ENCODE data around the gene BANF2. TPM values are rescaled to one million over a fixed set of nuclear protein-coding genes. Genes with fewer than 3 reads are reported as not detected.
A peak's percentile ranks its signal among the peaks of the same experiment; 100 is the strongest.

Gene BANF2
- total and polyA plus RNA-seq, 10 of the 15 experiments (the other 5 are each of a cell fraction or from before 2014, with no cell fraction given): not detected

GRCh38 chr20:17710379-17711266 is 10.9 kb downstream of the BANF2 start:
- no TSS peak for BruUV-seq (replicated peaks)
- H3K79me2 ChIP-seq (ENCODE audit: control insufficient read depth, insufficient read depth, low read length): no peaks in the 10 kb centered on the region
- ChIA-PET CTCF (interaction anchor here (0.6 to 1.1 kb wide), 3 partner anchors 25 to 154 kb away, joined by 3 read pairs; partner anchors contain the start of gene RRBP1), POLR2A (no interaction called here), SMC1A (ENCODE audit: uncharacterized antibody, unreplicated experiment) (no interaction called here), RAD21 (ENCODE audit: unreplicated experiment) (no interaction called here)
- H3K4me1 ChIP-seq (ENCODE audit: control insufficient read depth, insufficient read depth, low read length): no peaks in the 10 kb centered on the region
- no peaks in the 10 kb centered on the region; a peak in 2 of 4 replicates for H3K27me3 ChIP-seq (replicated peaks in 1 of 2; ENCODE audit: control insufficient read depth in 2 of 2, insufficient read depth in 2 of 2, low read length in 1 of 2)
- no peak overlapping the region for H3K4me3 ChIP-seq
- H4K20me1 ChIP-seq (ENCODE audit: control insufficient read depth, insufficient read depth): no peaks in the 10 kb centered on the region
- no peak overlapping the region for H3K27ac ChIP-seq (ENCODE audit: control insufficient read depth, insufficient read depth)
- 40% methylated on average over 21 of the region's 21 CpGs for WGBS (ENCODE audit: insufficient coverage, insufficient replicate concordance, low lambda C conversion rate, missing lambda C conversion rate)
- ATAC-seq (no peak), FAIRE-seq (no peak), DNase-seq (ENCODE audit: low read depth, low spot score) (no peak)
- H3K9ac ChIP-seq (ENCODE audit: control insufficient read depth, insufficient read depth, low read length): no peak overlapping the region
- in situ Hi-C loops (cut with MboI): no loop called here
- H3K9me3 ChIP-seq (replicated peaks; ENCODE audit: control insufficient read depth, insufficient read depth, low read length): no peaks in the 10 kb centered on the region
- H2AFZ ChIP-seq (ENCODE audit: control insufficient read depth, low read depth, low read length): no peak overlapping the region
- H3K4me2 ChIP-seq (ENCODE audit: control insufficient read depth, insufficient read depth): no peak overlapping the region
- intact Hi-C loops (cut with micrococcal nuclease; ENCODE audit: unreplicated experiment): no loop called here
- H3K36me3 ChIP-seq (ENCODE audit: control insufficient read depth in 2 of 2, insufficient read depth in 2 of 2, low read length in 1 of 2): no peaks in the 10 kb centered on the region
- TF ChIP-seq PML (IDR thresholded peaks at IDR 0.05; ENCODE audit: low read length) (no peak), ESRRA (IDR thresholded peaks at IDR 0.05; ENCODE audit: low read length) (no peak), POLR2AphosphoS2 (IDR thresholded peaks at IDR 0.05; ENCODE audit: low read depth, low read length) (no peak), MEF2B (IDR thresholded peaks at IDR 0.05; ENCODE audit: partially characterized antibody, poor library complexity, severe bottlenecking) (peak; percentile 23)

- ChIA-PET SMC1A (ENCODE audit: uncharacterized antibody, unreplicated experiment) (no interaction called here), POLR2A (no interaction called here), CTCF (interaction anchor here (1.1 kb wide), 1 partner anchor 29 kb away, joined by 3 read pairs; the partner anchor contains the start of gene RRBP1), RAD21 (ENCODE audit: unreplicated experiment) (no interaction called here)
- Histone ChIP-seq H3K79me2 (ENCODE audit: control insufficient read depth, insufficient read depth, low read length) (no peaks in the 10 kb centered on the region), H2AFZ (ENCODE audit: control insufficient read depth, low read depth, low read length) (no peak overlapping the region), H3K36me3 (ENCODE audit: control insufficient read depth in 2 of 2, insufficient read depth in 2 of 2, low read length in 1 of 2) (no peaks in the 10 kb centered on the region), H3K27ac (ENCODE audit: control insufficient read depth, insufficient read depth) (no peak overlapping the region), H4K20me1 (ENCODE audit: control insufficient read depth, insufficient read depth) (no peaks in the 10 kb centered on the region), H3K27me3 (replicated peaks in 1 of 2; ENCODE audit: control insufficient read depth in 2 of 2, insufficient read depth in 2 of 2, low read length in 1 of 2) (no peaks in the 10 kb centered on the region; a peak in 2 of 4 replicates), H3K4me2 (ENCODE audit: control insufficient read depth, insufficient read depth) (no peak overlapping the region), H3K4me3 (no peak overlapping the region), H3K4me1 (ENCODE audit: control insufficient read depth, insufficient read depth, low read length) (no peaks in the 10 kb centered on the region), H3K9me3 (replicated peaks; ENCODE audit: control insufficient read depth, insufficient read depth, low read length) (no peaks in the 10 kb centered on the region), H3K9ac (ENCODE audit: control insufficient read depth, insufficient read depth, low read length) (no peak overlapping the region)
- BruUV-seq (replicated peaks): no TSS peak
- WGBS (ENCODE audit: insufficient coverage, insufficient replicate concordance, low lambda C conversion rate, missing lambda C conversion rate): 17% methylated on average over 5 of the region's 5 CpGs
- FAIRE-seq (no peak), ATAC-seq (no peak), DNase-seq (ENCODE audit: low read depth, low spot score) (no peak)
- TF ChIP-seq ATF3 (IDR thresholded peaks at IDR 0.05; ENCODE audit: borderline replicate concordance, extremely low read depth, low read depth, low read length) (no peak), LARP7 (IDR thresholded peaks at IDR 0.05) (no peak), CBX3 (IDR thresholded peaks at IDR 0.05; ENCODE audit: borderline replicate concordance, low read depth) (no peak), GATAD2B (conservative IDR thresholded peaks at IDR 0.05; ENCODE audit: low read depth) (no peak), BCL11A (IDR thresholded peaks at IDR 0.05; ENCODE audit: low read depth, low read length) (no peak), HDAC6 (IDR thresholded peaks at IDR 0.05; ENCODE audit: unreplicated experiment) (no peak), FOXK2 (IDR thresholded peaks at IDR 0.05) (no peak), CREB1 (IDR thresholded peaks at IDR 0.05; ENCODE audit: low read depth) (no peak), MXI1 (IDR thresholded peaks at IDR 0.05; ENCODE audit: low read depth, low read length) (no peak), CHD2 (IDR thresholded peaks at IDR 0.05; ENCODE audit: borderline replicate concordance, low read depth, low read length) (no peak), TBL1XR1 (IDR thresholded peaks at IDR 0.05; ENCODE audit: low read depth, low read length) (no peak), RAD21 (IDR thresholded peaks at IDR 0.05; ENCODE audit: insufficient read depth, low read depth, low read length) (no peak), RUNX3 (IDR thresholded peaks at IDR 0.05; ENCODE audit: low read length) (no peak), MTA2 (IDR thresholded peaks at IDR 0.05; ENCODE audit: low read depth) (no peak), CREM (IDR thresholded peaks at IDR 0.05; ENCODE audit: low read depth) (no peak)
- intact Hi-C loops (cut with micrococcal nuclease; ENCODE audit: unreplicated experiment): no loop called here
- in situ Hi-C loops (cut with MboI): no loop called here
Observed at GRCh38 chr20:17711267-17711627, 11.5 kb downstream of the BANF2 start.
